ENCODE results near the gene ANXA1.

Gene ANXA1

DNA sequence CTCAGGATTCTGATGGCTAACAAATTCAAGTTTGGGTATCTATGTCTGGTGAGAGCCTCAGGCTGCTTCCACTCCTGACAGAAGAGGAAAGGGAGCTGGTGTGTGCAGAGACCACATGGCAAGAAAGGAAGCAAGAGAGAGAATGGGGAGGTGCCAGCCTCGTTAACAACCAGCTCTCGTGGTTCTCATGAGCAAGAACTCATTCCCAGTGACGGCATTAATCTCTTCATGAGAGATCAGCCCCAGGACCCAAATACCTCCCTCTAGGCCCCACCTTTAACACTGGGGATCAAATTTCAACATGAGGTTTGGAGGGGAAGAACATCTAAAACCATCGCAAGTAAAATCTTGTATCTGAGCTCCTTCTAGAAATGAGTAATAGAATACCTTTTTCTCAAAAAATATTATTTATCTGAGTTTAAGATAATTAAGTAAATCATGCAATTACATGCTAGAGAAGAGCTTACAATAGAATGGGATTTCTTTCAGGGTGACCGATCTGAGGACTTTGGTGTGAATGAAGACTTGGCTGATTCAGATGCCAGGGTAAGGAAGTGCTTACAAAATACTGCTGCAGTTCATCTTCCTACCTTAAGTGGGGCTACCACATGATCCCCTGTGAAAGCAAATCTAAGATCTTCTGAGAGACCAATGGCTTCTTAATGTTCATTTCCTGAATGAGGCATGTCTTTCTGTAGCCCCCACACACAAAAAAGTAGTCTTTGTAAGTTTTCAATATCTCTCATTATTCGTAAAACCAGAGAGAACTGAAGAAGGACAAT is 11.5 kb downstream of the ANXA1 start:
- TF ChIP-seq, protein P1, sequence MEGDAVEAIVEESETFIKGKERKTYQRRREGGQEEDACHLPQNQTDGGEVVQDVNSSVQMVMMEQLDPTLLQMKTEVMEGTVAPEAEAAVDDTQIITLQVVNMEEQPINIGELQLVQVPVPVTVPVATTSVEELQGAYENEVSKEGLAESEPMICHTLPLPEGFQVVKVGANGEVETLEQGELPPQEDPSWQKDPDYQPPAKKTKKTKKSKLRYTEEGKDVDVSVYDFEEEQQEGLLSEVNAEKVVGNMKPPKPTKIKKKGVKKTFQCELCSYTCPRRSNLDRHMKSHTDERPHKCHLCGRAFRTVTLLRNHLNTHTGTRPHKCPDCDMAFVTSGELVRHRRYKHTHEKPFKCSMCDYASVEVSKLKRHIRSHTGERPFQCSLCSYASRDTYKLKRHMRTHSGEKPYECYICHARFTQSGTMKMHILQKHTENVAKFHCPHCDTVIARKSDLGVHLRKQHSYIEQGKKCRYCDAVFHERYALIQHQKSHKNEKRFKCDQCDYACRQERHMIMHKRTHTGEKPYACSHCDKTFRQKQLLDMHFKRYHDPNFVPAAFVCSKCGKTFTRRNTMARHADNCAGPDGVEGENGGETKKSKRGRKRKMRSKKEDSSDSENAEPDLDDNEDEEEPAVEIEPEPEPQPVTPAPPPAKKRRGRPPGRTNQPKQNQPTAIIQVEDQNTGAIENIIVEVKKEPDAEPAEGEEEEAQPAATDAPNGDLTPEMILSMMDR (IDR thresholded peaks at IDR 0.05; ENCODE audit: borderline replicate concordance, insufficient read depth, low read depth, low read length): no peak
- no peak overlapping the region for H3K4me3 ChIP-seq (ENCODE audit: low read depth, low read length)

DNA sequence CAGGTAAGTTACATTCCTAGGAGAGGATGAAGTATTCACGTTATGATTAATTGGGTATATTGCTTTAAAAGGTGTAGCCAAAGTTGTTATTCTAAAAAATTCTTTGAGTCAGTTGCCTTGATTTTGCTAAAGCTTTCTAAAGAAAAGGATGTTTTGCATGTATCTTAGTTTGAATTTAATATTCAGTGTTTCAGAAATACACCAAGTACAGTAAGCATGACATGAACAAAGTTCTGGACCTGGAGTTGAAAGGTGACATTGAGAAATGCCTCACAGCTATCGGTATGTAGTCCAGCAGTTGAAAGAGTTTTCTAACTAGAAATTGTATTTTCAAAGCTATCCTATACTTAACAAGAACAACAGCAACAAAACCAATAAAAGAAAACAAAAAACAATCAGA is 14.2 kb downstream of the ANXA1 start:
- H3K4me3 ChIP-seq (ENCODE audit: low read depth, low read length): no peak overlapping the region
- TF ChIP-seq, protein P1 (IDR thresholded peaks at IDR 0.05; ENCODE audit: borderline replicate concordance, insufficient read depth, low read depth, low read length): no peak

DNA sequence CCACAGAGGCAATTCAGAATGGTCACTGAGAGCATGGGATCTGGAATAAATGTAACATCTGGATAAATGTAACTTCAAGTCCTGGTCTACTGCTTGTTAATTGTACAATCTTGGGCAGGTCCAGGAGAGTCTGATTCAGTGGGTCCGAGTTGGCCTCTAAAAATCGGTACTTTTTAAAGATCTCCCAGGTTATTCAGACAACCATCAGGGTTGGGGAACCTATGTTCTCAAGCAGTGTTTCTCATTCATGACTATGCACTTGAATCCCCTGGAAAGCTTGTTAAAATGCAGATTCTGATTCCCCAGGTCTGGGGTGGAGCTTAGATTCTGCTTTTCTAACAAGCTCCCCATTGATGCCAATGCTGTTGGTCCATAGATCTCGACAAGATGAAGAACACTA is 14.8 kb downstream of the ANXA1 start:
- TF ChIP-seq, protein P1 (IDR thresholded peaks at IDR 0.05; ENCODE audit: borderline replicate concordance, insufficient read depth, low read depth, low read length): no peak
- no peak overlapping the region for H3K4me3 ChIP-seq (ENCODE audit: low read depth, low read length)

DNA sequence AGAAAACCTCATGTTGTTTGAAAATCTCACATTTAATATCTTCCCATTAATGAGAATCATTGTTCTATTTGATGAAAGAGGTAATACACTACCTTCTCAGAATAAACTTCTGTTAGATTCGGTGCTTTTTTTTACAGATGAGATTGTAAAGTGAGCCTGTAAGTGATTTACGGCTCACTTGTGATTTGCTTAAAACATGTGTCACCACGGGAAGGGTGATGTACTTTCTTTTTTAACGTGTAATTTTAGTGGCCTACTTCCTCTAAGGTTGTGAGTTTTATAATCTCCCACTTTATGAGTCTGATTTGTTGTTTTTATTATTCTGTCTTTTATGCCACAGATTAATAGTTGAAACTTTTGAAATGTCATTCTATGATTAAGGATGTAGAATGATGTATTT is 15.9 kb downstream of the ANXA1 start:
- no peak overlapping the region for H3K4me3 ChIP-seq (ENCODE audit: low read depth, low read length)
- TF ChIP-seq, protein P1 (IDR thresholded peaks at IDR 0.05; ENCODE audit: borderline replicate concordance, insufficient read depth, low read depth, low read length): no peak

DNA sequence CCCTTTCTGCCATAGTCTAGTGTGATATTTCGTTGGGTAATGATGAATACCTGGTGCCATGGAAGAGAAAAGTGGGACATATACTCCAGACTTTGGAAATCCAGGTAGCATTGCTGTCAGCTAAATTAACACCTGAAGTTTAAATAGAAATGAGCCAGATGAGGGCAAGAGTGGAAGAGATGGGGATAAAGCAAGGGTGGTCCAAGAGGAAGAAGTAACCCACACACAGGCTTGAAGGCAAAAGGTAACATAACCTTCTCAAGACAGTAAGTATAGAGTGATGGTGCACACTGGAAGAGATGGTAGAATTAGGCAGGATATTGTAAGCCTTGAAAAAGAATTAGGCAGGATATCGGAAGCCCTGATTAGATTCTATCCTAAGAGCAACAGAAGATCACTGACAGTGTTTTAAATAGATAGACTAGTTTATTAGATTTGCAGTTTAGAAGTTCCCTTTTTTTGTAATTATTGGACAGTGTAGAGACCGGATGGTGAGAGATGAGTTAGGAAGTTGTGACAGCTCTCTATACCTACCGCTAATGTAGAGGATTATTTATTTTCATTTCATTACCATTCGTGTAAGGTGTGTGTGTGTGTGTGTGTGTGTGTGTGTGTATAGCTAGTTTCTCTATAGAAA is 16.8 kb downstream of the ANXA1 start:
- TF ChIP-seq, protein P1 (IDR thresholded peaks at IDR 0.05; ENCODE audit: borderline replicate concordance, insufficient read depth, low read depth, low read length): no peak
- no peak overlapping the region for H3K4me3 ChIP-seq (ENCODE audit: low read depth, low read length)

DNA sequence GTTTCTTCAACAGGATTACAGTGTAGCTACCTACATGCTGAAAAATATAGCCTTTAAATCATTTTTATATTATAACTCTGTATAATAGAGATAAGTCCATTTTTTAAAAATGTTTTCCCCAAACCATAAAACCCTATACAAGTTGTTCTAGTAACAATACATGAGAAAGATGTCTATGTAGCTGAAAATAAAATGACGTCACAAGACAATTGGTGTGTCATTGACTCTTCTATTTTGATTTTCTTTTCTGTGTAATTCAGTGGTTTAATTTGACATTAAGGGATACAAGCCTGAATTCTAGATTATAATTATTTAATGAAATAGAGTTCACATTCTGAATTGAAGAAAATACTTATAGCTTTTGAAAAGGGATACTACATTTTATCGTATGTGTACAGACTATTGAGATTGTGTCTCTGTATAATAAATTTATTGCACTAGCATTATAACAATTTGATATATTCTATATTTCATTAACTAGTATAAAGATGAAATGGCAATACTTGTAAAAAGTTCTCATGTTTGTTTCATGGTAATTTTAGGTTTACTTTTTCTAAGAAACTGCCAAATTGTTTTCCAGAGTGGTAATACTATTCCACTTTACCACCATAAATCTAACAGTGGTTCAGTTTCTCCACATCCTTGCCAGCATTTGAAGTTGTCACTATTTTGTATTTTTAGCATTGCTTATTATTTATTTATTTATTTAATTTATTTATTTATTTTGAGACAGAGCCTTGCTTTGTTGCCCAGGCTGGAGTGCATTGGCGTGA is 18.7 kb downstream of the ANXA1 start:
- H3K4me3 ChIP-seq (ENCODE audit: low read depth, low read length): no peak overlapping the region
- TF ChIP-seq, protein P1 (IDR thresholded peaks at IDR 0.05; ENCODE audit: borderline replicate concordance, insufficient read depth, low read depth, low read length): no peak

Data from GM12875 (cell line).